T-helper 2 cell treated with Interferon-gamma antibody and Interleukin-4, amounts not matched to agents 5 μg/mL and 100 μg/mL, for 36 hours (primary cell): ENCODE measurements around the gene LRRC53.

ENCODE experiments used
- DNase-seq: peaks from one replicate; pipeline ENCODE4 v3.0.0; 2021; ENCODE audit warnings: low spot score
- H3K27ac Mint-ChIP-seq: one replicate; pipeline ENCODE4 v1.8.0; 2021; ENCODE audit warnings: mild to moderate bottlenecking, mixed read lengths
- H3K27me3 Mint-ChIP-seq: one replicate; pipeline ENCODE4 v1.8.0; 2021; ENCODE audit warnings: low read depth, mixed read lengths
- H3K36me3 Mint-ChIP-seq: one replicate; pipeline ENCODE4 v1.8.0; 2021; ENCODE audit warnings: low read depth, mixed read lengths
- H3K4me1 Mint-ChIP-seq: one replicate; pipeline ENCODE4 v1.8.0; 2021; ENCODE audit warnings: low read depth, mixed read lengths
- H3K4me3 Mint-ChIP-seq: one replicate; pipeline ENCODE4 v1.8.0; 2022; ENCODE audit warnings: mild to moderate bottlenecking, moderate library complexity, mixed read lengths
- H3K9me3 Mint-ChIP-seq: one replicate; pipeline ENCODE4 v1.8.0; 2021; ENCODE audit warnings: mixed read lengths

The LRRC53 gene

GRCh38 chr1:74508449-74508848 is 4.0 kb downstream of the LRRC53 start:
- no peaks in the 10 kb centered on the region for H3K9me3 Mint-ChIP-seq
- no peaks in the 10 kb centered on the region for H3K36me3 Mint-ChIP-seq
- H3K27me3 Mint-ChIP-seq: no peaks in the 10 kb centered on the region
- no peak overlapping the region for H3K4me3 Mint-ChIP-seq
- no peak overlapping the region for H3K27ac Mint-ChIP-seq
- no peaks in the 10 kb centered on the region for H3K4me1 Mint-ChIP-seq
- no peak for DNase-seq

GRCh38 chr1:74505928-74506710 is 6.3 kb downstream of the LRRC53 start:
- Mint-ChIP-seq H3K4me3 (no peak overlapping the region), H3K9me3 (no peaks in the 10 kb centered on the region), H3K4me1 (no peaks in the 10 kb centered on the region), H3K27ac (no peak overlapping the region), H3K27me3 (no peaks in the 10 kb centered on the region), H3K36me3 (no peaks in the 10 kb centered on the region)
- DNase-seq: no peak

- Mint-ChIP-seq H3K9me3 (no peaks in the 10 kb centered on the region), H3K27me3 (no peaks in the 10 kb centered on the region), H3K36me3 (no peaks in the 10 kb centered on the region)
Observed at GRCh38 chr1:74504933-74505512, 7.4 kb downstream of the LRRC53 start.

GRCh38 chr1:74504125-74504932 is 8.1 kb downstream of the LRRC53 start:
- Mint-ChIP-seq H3K27ac (no peak overlapping the region), H3K4me3 (no peak overlapping the region), H3K4me1 (no peaks in the 10 kb centered on the region), H3K9me3 (no peaks in the 10 kb centered on the region), H3K36me3 (no peaks in the 10 kb centered on the region), H3K27me3 (no peaks in the 10 kb centered on the region)
- DNase-seq: peak; percentile 12

More at GRCh38 chr1:74504933-74505512, 7.4 kb downstream of the LRRC53 start:
- no peak overlapping the region for H3K4me3 Mint-ChIP-seq
- H3K27ac Mint-ChIP-seq: no peak overlapping the region
- no peaks in the 10 kb centered on the region for H3K4me1 Mint-ChIP-seq
- no peak for DNase-seq

- Mint-ChIP-seq H3K4me3 (no peak overlapping the region), H3K36me3 (no peaks in the 10 kb centered on the region), H3K4me1 (no peaks in the 10 kb centered on the region), H3K9me3 (no peaks in the 10 kb centered on the region), H3K27me3 (no peaks in the 10 kb centered on the region), H3K27ac (no peak overlapping the region)
- no peak for DNase-seq
Observed at GRCh38 chr1:74502858-74503257, 9.6 kb downstream of the LRRC53 start.

GRCh38 chr1:74502432-74502831 is 10.0 kb downstream of the LRRC53 start:
- no peaks in the 10 kb centered on the region for H3K9me3 Mint-ChIP-seq
- no peak for DNase-seq
- no peak overlapping the region for H3K27ac Mint-ChIP-seq

GRCh38 chr1:74498901-74499300 is 13.5 kb downstream of the LRRC53 start:
- no peak for DNase-seq
- no peaks in the 10 kb centered on the region for H3K36me3 Mint-ChIP-seq
- no peaks in the 10 kb centered on the region for H3K4me1 Mint-ChIP-seq
- no peaks in the 10 kb centered on the region for H3K9me3 Mint-ChIP-seq
- H3K27me3 Mint-ChIP-seq: no peaks in the 10 kb centered on the region
- H3K27ac Mint-ChIP-seq: no peak overlapping the region
- no peak overlapping the region for H3K4me3 Mint-ChIP-seq

More at GRCh38 chr1:74502432-74502831, 10.0 kb downstream of the LRRC53 start:
- Mint-ChIP-seq H3K4me3 (no peak overlapping the region), H3K36me3 (no peaks in the 10 kb centered on the region), H3K4me1 (no peaks in the 10 kb centered on the region), H3K27me3 (no peaks in the 10 kb centered on the region)

GRCh38 chr1:74496669-74497068 is 15.7 kb downstream of the LRRC53 start:
- Mint-ChIP-seq H3K9me3 (no peaks in the 10 kb centered on the region), H3K27ac (no peak overlapping the region), H3K36me3 (no peaks in the 10 kb centered on the region), H3K27me3 (no peaks in the 10 kb centered on the region), H3K4me3 (no peak overlapping the region), H3K4me1 (no peaks in the 10 kb centered on the region)
- DNase-seq: no peak

GRCh38 chr1:74486036-74486435 is 26.4 kb downstream of the LRRC53 start:
- H3K4me1 Mint-ChIP-seq: no peaks in the 10 kb centered on the region
- no peak overlapping the region for H3K4me3 Mint-ChIP-seq
- no peaks in the 10 kb centered on the region for H3K27me3 Mint-ChIP-seq
- DNase-seq: no peak
- no peaks in the 10 kb centered on the region for H3K36me3 Mint-ChIP-seq
- H3K9me3 Mint-ChIP-seq: no peaks in the 10 kb centered on the region
- no peak overlapping the region for H3K27ac Mint-ChIP-seq

- no peak for DNase-seq
Observed at GRCh38 chr1:74485622-74486021, 26.8 kb downstream of the LRRC53 start.

GRCh38 chr1:74481607-74482006 is 30.8 kb downstream of the LRRC53 start:
- Mint-ChIP-seq H3K27ac (no peak overlapping the region), H3K36me3 (no peaks in the 10 kb centered on the region), H3K4me3 (no peak overlapping the region), H3K27me3 (no peaks in the 10 kb centered on the region), H3K9me3 (no peaks in the 10 kb centered on the region), H3K4me1 (no peaks in the 10 kb centered on the region)
- DNase-seq: no peak

More at GRCh38 chr1:74485622-74486021, 26.8 kb downstream of the LRRC53 start:
- no peaks in the 10 kb centered on the region for H3K27me3 Mint-ChIP-seq
- H3K4me3 Mint-ChIP-seq: no peak overlapping the region
- H3K4me1 Mint-ChIP-seq: no peaks in the 10 kb centered on the region
- H3K36me3 Mint-ChIP-seq: no peaks in the 10 kb centered on the region
- no peaks in the 10 kb centered on the region for H3K9me3 Mint-ChIP-seq
- H3K27ac Mint-ChIP-seq: no peak overlapping the region

GRCh38 chr1:74480068-74480467 is 32.3 kb downstream of the LRRC53 start:
- H3K4me1 Mint-ChIP-seq: no peaks in the 10 kb centered on the region
- H3K27me3 Mint-ChIP-seq: no peaks in the 10 kb centered on the region
- no peaks in the 10 kb centered on the region for H3K36me3 Mint-ChIP-seq
- no peaks in the 10 kb centered on the region for H3K9me3 Mint-ChIP-seq
- no peak overlapping the region for H3K27ac Mint-ChIP-seq
- no peak overlapping the region for H3K4me3 Mint-ChIP-seq
- no peak for DNase-seq

GRCh38 chr1:74478979-74479378 is 33.4 kb downstream of the LRRC53 start:
- no peak for DNase-seq
- no peaks in the 10 kb centered on the region for H3K9me3 Mint-ChIP-seq

GRCh38 chr1:74474585-74474984 is 37.8 kb downstream of the LRRC53 start:
- H3K27me3 Mint-ChIP-seq: no peaks in the 10 kb centered on the region
- DNase-seq: no peak

More at GRCh38 chr1:74478979-74479378, 33.4 kb downstream of the LRRC53 start:
- Mint-ChIP-seq H3K36me3 (no peaks in the 10 kb centered on the region), H3K4me3 (no peak overlapping the region), H3K4me1 (no peaks in the 10 kb centered on the region), H3K27ac (no peak overlapping the region), H3K27me3 (no peaks in the 10 kb centered on the region)

More at GRCh38 chr1:74474585-74474984, 37.8 kb downstream of the LRRC53 start:
- no peaks in the 10 kb centered on the region for H3K36me3 Mint-ChIP-seq
- H3K4me1 Mint-ChIP-seq: no peaks in the 10 kb centered on the region
- no peaks in the 10 kb centered on the region for H3K9me3 Mint-ChIP-seq
- no peak overlapping the region for H3K27ac Mint-ChIP-seq
- H3K4me3 Mint-ChIP-seq: no peak overlapping the region
